NCI-H2171 (cell line): ENCODE data around the gene COCH.
"Not testable (repeated sequence)": the region's sequence is repeated elsewhere in the genome, so short reads cannot be mapped to it uniquely, and the experiment has no call there.

Experiments used
- DNase-seq: peaks from one replicate; lab custom pipeline; 2025; lab: John Stamatoyannopoulos, UW

The COCH gene

GRCh38 chr14:30928462-30928861 is 54.1 kb downstream of the COCH start:
- no peak for DNase-seq

DNA sequence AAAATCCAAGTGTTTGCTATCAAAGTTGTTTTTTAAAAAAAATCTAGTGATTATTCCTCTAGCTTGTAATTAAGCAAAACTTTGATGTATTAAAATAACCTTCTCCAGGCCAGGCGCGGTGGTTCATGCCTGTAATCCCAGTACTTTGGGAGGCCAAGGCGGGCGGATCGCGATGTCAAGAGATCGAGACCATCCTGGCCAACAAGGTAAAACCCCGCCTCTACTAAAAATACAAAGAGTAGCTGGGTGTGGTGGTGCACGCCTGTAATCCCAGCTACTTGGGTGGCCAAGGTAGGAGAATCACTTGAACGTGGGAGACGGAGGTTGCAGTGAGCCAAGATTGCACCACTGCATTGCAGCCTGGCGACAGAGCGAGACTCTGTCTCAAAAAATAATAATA is 59.6 kb downstream of the COCH start:
- DNase-seq: not testable (repeated sequence)

DNA sequence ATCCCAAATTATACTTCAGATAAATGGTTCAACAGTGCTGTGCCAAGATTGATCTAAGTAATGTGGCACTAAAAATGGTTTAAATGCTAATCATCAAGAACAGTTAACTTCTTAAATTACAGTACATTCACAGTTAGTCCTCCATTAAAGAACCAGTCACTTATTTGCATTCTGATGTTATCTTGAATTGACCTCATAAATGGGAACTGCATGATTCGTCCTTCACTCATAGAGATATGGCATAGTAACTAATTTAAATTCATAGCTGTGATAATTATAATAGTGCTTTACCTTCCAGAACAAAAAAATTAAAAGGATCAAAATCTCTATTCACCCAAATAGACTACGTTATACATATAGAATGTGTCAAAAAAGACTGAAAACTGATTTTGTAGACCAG is 61.1 kb downstream of the COCH start:
- no peak for DNase-seq

DNA sequence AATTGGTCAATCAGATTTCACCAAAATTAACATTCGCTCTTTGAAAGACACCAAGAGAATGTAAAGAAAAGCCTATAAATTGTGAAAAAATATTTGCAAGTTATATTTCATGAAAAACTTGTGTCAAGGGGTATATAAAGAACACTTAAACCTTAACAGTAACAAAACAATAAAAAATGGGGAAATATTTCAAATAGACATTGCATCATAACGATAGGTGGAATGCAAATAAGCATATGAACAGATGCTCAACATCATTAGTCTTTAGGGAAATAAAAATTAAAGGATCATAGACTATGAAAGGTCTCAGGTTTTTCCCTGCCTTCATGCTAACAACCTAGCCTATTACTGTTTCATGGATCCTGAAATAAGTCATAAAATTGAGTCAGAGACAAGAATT is 64.3 kb downstream of the COCH start:
- no peak for DNase-seq
